ENCODE measurements around the gene THSD7B.

- TF ChIP-seq MXI1 (conservative IDR thresholded peaks at IDR 0.05; ENCODE audit: poor library complexity, severe bottlenecking), result no peak
- TF ChIP-seq CTCF (IDR thresholded peaks at IDR 0.05; ENCODE audit: poor library complexity, severe bottlenecking), result no peak
Observed at GRCh38 chr2:137167651-137168050, 402.3 kb downstream of the THSD7B start.
